ENCODE measurements around the gene FAM118A. TPM values are rescaled to one million over a fixed set of nuclear protein-coding genes. Genes with fewer than 3 reads are reported as not detected.

The FAM118A gene
- total RNA-seq, 1 experiment from 2014 or later = 21.3 TPM

DNA sequence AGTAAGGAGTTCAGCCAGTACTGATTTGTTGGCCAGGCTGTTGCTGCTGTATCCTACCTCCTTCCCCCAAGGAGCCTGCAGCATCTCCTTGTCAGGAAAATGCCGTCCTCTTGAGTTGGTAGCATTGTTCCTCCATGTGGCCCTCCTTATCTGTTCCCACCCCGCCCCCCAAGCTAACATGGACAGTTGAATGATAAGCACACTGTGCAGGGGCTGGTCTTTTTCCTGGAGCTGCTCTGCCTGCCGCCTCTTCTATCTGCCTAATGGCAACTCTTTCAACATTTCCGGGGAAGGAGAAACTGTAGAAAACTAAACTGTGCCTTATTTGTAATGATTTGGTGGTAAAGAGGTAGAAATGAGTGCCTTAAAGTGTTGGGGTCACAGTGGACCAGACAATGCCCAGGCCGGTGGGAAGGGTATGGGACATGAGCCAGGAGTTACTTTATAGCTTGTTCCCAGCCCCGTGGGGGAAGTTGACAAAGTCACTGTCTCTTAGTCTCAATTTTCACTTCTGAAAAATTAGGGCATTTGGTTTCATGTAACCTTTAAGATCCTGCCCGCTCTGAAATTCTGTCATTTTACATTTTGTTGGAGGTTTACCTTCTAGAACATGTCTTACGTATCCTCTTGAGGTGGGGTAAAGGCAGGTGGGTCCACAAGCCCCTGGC, 4.5 kb downstream of the FAM118A start:
- TF ChIP-seq, protein P1, sequence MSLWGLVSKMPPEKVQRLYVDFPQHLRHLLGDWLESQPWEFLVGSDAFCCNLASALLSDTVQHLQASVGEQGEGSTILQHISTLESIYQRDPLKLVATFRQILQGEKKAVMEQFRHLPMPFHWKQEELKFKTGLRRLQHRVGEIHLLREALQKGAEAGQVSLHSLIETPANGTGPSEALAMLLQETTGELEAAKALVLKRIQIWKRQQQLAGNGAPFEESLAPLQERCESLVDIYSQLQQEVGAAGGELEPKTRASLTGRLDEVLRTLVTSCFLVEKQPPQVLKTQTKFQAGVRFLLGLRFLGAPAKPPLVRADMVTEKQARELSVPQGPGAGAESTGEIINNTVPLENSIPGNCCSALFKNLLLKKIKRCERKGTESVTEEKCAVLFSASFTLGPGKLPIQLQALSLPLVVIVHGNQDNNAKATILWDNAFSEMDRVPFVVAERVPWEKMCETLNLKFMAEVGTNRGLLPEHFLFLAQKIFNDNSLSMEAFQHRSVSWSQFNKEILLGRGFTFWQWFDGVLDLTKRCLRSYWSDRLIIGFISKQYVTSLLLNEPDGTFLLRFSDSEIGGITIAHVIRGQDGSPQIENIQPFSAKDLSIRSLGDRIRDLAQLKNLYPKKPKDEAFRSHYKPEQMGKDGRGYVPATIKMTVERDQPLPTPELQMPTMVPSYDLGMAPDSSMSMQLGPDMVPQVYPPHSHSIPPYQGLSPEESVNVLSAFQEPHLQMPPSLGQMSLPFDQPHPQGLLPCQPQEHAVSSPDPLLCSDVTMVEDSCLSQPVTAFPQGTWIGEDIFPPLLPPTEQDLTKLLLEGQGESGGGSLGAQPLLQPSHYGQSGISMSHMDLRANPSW (CRISPR knock-in tag; conservative IDR thresholded peaks at IDR 0.05; ENCODE audit: low read depth) = no peak
- no peak for TF ChIP-seq ERG (CRISPR knock-in tag; IDR thresholded peaks at IDR 0.05)
- no peak for TF ChIP-seq GTF2I (CRISPR knock-in tag; conservative IDR thresholded peaks at IDR 0.05)
- no peak for TF ChIP-seq ETV6 (CRISPR knock-in tag; IDR thresholded peaks at IDR 0.05)
- no peak for TF ChIP-seq GRHL2 (CRISPR knock-in tag; IDR thresholded peaks at IDR 0.05; ENCODE audit: insufficient replicate concordance, severe bottlenecking)
- TF ChIP-seq ZMAT4 (CRISPR knock-in tag; IDR thresholded peaks at IDR 0.05) = no peak
- TF ChIP-seq, protein P2, sequence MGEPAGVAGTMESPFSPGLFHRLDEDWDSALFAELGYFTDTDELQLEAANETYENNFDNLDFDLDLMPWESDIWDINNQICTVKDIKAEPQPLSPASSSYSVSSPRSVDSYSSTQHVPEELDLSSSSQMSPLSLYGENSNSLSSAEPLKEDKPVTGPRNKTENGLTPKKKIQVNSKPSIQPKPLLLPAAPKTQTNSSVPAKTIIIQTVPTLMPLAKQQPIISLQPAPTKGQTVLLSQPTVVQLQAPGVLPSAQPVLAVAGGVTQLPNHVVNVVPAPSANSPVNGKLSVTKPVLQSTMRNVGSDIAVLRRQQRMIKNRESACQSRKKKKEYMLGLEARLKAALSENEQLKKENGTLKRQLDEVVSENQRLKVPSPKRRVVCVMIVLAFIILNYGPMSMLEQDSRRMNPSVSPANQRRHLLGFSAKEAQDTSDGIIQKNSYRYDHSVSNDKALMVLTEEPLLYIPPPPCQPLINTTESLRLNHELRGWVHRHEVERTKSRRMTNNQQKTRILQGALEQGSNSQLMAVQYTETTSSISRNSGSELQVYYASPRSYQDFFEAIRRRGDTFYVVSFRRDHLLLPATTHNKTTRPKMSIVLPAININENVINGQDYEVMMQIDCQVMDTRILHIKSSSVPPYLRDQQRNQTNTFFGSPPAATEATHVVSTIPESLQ (CRISPR knock-in tag; IDR thresholded peaks at IDR 0.05) = no peak
- no peak for TF ChIP-seq IRF2 (CRISPR knock-in tag; IDR thresholded peaks at IDR 0.05; ENCODE audit: borderline replicate concordance, low read depth)
- TF ChIP-seq ARID4B (CRISPR knock-in tag; IDR thresholded peaks at IDR 0.05; ENCODE audit: borderline replicate concordance) = no peak
- TF ChIP-seq RELA (CRISPR knock-in tag; IDR thresholded peaks at IDR 0.05; ENCODE audit: borderline replicate concordance) = no peak
- TF ChIP-seq ZNF423 (CRISPR knock-in tag; IDR thresholded peaks at IDR 0.05) = no peak
- no peak for TF ChIP-seq NFE2L1 (CRISPR knock-in tag; IDR thresholded peaks at IDR 0.05)
- POLR2A ChIA-PET = no interaction called here
- no peak for ATAC-seq
- no peaks in the 10 kb centered on the region; the same call in 1 of the 2 replicates for H3K36me3 Mint-ChIP-seq
- H3K9me3 Mint-ChIP-seq = no peaks in the 10 kb centered on the region
- CTCF ChIA-PET = no interaction called here
- H3K4me3 Mint-ChIP-seq = no peak overlapping the region
- DNase-seq (ENCODE audit: low spot score) = no peak
- no peak overlapping the region for H3K27ac Mint-ChIP-seq
- H3K4me1 Mint-ChIP-seq = peaks cover 41% of the 10 kb centered on the region
- H3K27me3 Mint-ChIP-seq (ENCODE audit: low read depth) = peaks cover 4% of the 10 kb centered on the region; the same call in 1 of the 2 replicates

DNA sequence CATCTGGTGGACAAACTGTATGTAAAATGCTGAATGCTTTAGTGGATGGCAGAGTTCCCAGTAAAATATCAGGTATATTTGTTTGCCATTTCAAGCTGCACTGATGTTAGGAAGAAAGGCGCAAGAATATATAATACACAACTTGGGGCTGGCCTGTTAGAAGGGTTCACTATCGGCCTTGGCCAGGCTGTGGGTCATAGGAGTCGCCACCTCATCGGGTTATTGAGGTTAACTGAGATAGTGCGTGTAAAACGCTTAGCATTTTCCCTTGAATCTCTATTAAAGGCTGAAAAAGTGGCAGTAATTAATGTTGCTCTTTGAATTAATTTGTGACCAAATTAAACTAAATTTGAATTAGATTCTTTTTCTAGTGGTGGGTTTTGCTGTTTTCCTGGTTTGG, 5.1 kb downstream of the FAM118A start:
- H3K4me1 Mint-ChIP-seq = peaks cover 43% of the 10 kb centered on the region
- H3K4me3 Mint-ChIP-seq = no peak overlapping the region
- POLR2A ChIA-PET = no interaction called here
- ATAC-seq = no peak
- no peaks in the 10 kb centered on the region for H3K9me3 Mint-ChIP-seq
- no peaks in the 10 kb centered on the region; the same call in 1 of the 2 replicates for H3K36me3 Mint-ChIP-seq
- peaks cover 4% of the 10 kb centered on the region; the same call in 1 of the 2 replicates for H3K27me3 Mint-ChIP-seq (ENCODE audit: low read depth)
- DNase-seq (ENCODE audit: low spot score) = no peak
- CTCF ChIA-PET = no interaction called here
- no peak overlapping the region for H3K27ac Mint-ChIP-seq
- TF ChIP-seq ETV6 (CRISPR knock-in tag; IDR thresholded peaks at IDR 0.05) = no peak
- no peak for TF ChIP-seq FOXP4 (CRISPR knock-in tag; IDR thresholded peaks at IDR 0.05)
- no peak for TF ChIP-seq JAZF1 (CRISPR knock-in tag; IDR thresholded peaks at IDR 0.05)
- TF ChIP-seq, protein P3, sequence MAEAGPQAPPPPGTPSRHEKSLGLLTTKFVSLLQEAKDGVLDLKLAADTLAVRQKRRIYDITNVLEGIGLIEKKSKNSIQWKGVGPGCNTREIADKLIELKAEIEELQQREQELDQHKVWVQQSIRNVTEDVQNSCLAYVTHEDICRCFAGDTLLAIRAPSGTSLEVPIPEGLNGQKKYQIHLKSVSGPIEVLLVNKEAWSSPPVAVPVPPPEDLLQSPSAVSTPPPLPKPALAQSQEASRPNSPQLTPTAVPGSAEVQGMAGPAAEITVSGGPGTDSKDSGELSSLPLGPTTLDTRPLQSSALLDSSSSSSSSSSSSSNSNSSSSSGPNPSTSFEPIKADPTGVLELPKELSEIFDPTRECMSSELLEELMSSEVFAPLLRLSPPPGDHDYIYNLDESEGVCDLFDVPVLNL (CRISPR knock-in tag; IDR thresholded peaks at IDR 0.05; ENCODE audit: borderline replicate concordance, low read depth) = no peak
- TF ChIP-seq ZBTB21 (CRISPR knock-in tag; IDR thresholded peaks at IDR 0.05; ENCODE audit: borderline replicate concordance) = no peak
- TF ChIP-seq, protein P4, sequence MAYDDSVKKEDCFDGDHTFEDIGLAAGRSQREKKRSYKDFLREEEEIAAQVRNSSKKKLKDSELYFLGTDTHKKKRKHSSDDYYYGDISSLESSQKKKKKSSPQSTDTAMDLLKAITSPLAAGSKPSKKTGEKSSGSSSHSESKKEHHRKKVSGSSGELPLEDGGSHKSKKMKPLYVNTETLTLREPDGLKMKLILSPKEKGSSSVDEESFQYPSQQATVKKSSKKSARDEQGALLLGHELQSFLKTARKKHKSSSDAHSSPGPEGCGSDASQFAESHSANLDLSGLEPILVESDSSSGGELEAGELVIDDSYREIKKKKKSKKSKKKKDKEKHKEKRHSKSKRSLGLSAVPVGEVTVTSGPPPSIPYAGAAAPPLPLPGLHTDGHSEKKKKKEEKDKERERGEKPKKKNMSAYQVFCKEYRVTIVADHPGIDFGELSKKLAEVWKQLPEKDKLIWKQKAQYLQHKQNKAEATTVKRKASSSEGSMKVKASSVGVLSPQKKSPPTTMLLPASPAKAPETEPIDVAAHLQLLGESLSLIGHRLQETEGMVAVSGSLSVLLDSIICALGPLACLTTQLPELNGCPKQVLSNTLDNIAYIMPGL (CRISPR knock-in tag; IDR thresholded peaks at IDR 0.05) = no peak
- TF ChIP-seq FOXP1 (CRISPR knock-in tag; IDR thresholded peaks at IDR 0.05; ENCODE audit: borderline replicate concordance) = no peak

All from WTC11 (cell line).